Endothelial cell of umbilical vein (primary cell): Measurements from ENCODE around the gene POGLUT3. TPM values are rescaled to one million over a fixed set of nuclear protein-coding genes. Genes with fewer than 3 reads are reported as not detected.

Source experiments
- BruUV-seq: library from RNA; stranded (reverse); fragments of 400-500 nt; replicated peaks from 2 replicates; lab custom pipeline; 2021; lab: Mats Ljungman, UMichigan
- CTCF ChIA-PET: fragments of 300-600, 350-600 bp; sonication (Branson Sonifier 250); formaldehyde crosslinking; loops from one replicate; lab custom pipeline; 2021; ENCODE audit warnings: antibody characterized with exemption, inconsistent platforms; lab: Charles Lee
- POLR2A ChIA-PET: fragments of 300-600, 350-600 bp; sonication (Branson Sonifier 250); formaldehyde crosslinking; loops from one replicate; lab custom pipeline; 2021; ENCODE audit warnings: antibody characterized with exemption, inconsistent platforms; lab: Charles Lee
- DNase-seq: peaks from one replicate; pipeline ENCODE4 v3.0.0-alpha.2; 2011; ENCODE audit warnings: low read depth, low spot score
- FAIRE-seq: peaks from 2 replicates; lab custom pipeline; 2011; peaks lifted over from hg19 to GRCh38; lab: Jason Lieb, UNC
- H2AFZ ChIP-seq: 2 replicates; pipeline ENCODE4 v1.6.0; 2012; ENCODE audit warnings: low read depth, low read length, control low read depth, inconsistent platforms
- H3K27ac ChIP-seq: 2 replicates; pipeline ENCODE4 v1.5.1; 2011; ENCODE audit warnings: low read depth, mild to moderate bottlenecking, control low read depth, low read length, moderate library complexity; ENCODE audit not compliant: insufficient read depth
- H3K27me3 ChIP-seq, 2 experiments: 2 replicates each; pipeline versions ENCODE4 v1.6.0 to v1.6.1; 2011; ENCODE audit warnings: low read length in 2 of 2, mixed read lengths in 1 of 2; ENCODE audit not compliant: control insufficient read depth in 2 of 2, insufficient read depth in 2 of 2
- H3K36me3 ChIP-seq, 2 experiments: 2 replicates in 1 of 2; 3 replicates in 1 of 2; pipeline ENCODE4 v1.5.1; 2011; ENCODE audit warnings: low read length in 2 of 2, mild to moderate bottlenecking in 1 of 2, moderate library complexity in 1 of 2; ENCODE audit not compliant: control insufficient read depth in 2 of 2, insufficient read depth in 2 of 2; ENCODE audit errors: extremely low read depth in 1 of 2
- H3K4me1 ChIP-seq: 3 replicates; pipeline ENCODE4 v1.5.1; 2011; ENCODE audit warnings: mild to moderate bottlenecking, low read length; ENCODE audit not compliant: control insufficient read depth, insufficient read depth; ENCODE audit errors: extremely low read depth
- H3K4me2 ChIP-seq: 2 replicates; pipeline ENCODE4 v1.6.1; 2011; ENCODE audit warnings: low read length, control low read depth, mixed read lengths; ENCODE audit not compliant: insufficient read depth
- H3K4me3 ChIP-seq, 3 experiments: fragments of 200-600 bp in 1 of 3; sonication (generic), shearing (Covaris generic) in 1 of 3; replicated peaks in 1 of 3; 2 replicates each; pipeline ENCODE4 v1.5.1; 2011 to 2016; ENCODE audit warnings: control low read depth in 3 of 3, low read length in 3 of 3, mild to moderate bottlenecking in 2 of 3, inconsistent platforms in 1 of 3, low read depth in 1 of 3, moderate library complexity in 1 of 3; ENCODE audit not compliant: insufficient read depth in 1 of 3
- H3K79me2 ChIP-seq: 2 replicates; pipeline ENCODE4 v1.6.0; 2012; ENCODE audit warnings: low read length, inconsistent platforms; ENCODE audit not compliant: control insufficient read depth, insufficient read depth
- H3K9ac ChIP-seq: replicated peaks from 2 replicates; pipeline ENCODE3; 2011; ENCODE audit warnings: low read length, control low read depth; ENCODE audit not compliant: insufficient read depth; ENCODE audit errors: extremely low read depth
- H3K9me1 ChIP-seq: replicated peaks from 3 replicates; pipeline ENCODE4 v1.6.0; 2011; ENCODE audit warnings: mild to moderate bottlenecking, low read length; ENCODE audit not compliant: control insufficient read depth, insufficient read depth; ENCODE audit errors: extremely low read depth
- H3K9me3 ChIP-seq: replicated peaks from 2 replicates; pipeline ENCODE4 v1.5.1; 2012; ENCODE audit warnings: low read length, inconsistent platforms; ENCODE audit not compliant: control insufficient read depth, insufficient read depth
- H4K20me1 ChIP-seq: replicated peaks from 2 replicates; pipeline ENCODE3; 2011; ENCODE audit warnings: mild to moderate bottlenecking, low read length; ENCODE audit not compliant: control insufficient read depth, insufficient read depth; ENCODE audit errors: extremely low read depth
- EZH2 ChIP-seq: IDR thresholded peaks from 2 replicates; pipeline ENCODE4 v1.6.1; 2012; ENCODE audit warnings: borderline replicate concordance, low read depth, mild to moderate bottlenecking, moderate library complexity, low read length, inconsistent platforms; ENCODE audit not compliant: severe bottlenecking
- FOS ChIP-seq: IDR thresholded peaks from 2 replicates; pipeline ENCODE4 v1.6.1; 2011; ENCODE audit warnings: mild to moderate bottlenecking, low read length, moderate library complexity, borderline replicate concordance; ENCODE audit not compliant: insufficient read depth
- GATA2 ChIP-seq: IDR thresholded peaks from 2 replicates; pipeline ENCODE4 v1.7.0; 2011; ENCODE audit warnings: low read depth, mild to moderate bottlenecking, moderate library complexity, mixed read lengths, low read length; ENCODE audit not compliant: insufficient read length, insufficient read depth
- JUN ChIP-seq: IDR thresholded peaks from 2 replicates; pipeline ENCODE4 v1.6.1; 2011; ENCODE audit warnings: borderline replicate concordance, low read depth; ENCODE audit not compliant: insufficient read length, insufficient read depth
- MYC ChIP-seq: IDR thresholded peaks from one replicate; pipeline ENCODE4 v1.6.1; 2011; ENCODE audit warnings: mild to moderate bottlenecking, low read depth, low read length
- POLR2A ChIP-seq: IDR thresholded peaks from 2 replicates; pipeline ENCODE4 v1.6.1; 2012; ENCODE audit warnings: low read depth, mild to moderate bottlenecking, control low read depth, low read length
- POLR2AphosphoS5 ChIP-seq: IDR thresholded peaks from 2 replicates; pipeline ENCODE4 v1.6.1; 2012; ENCODE audit warnings: low read depth, mild to moderate bottlenecking, control low read depth, low read length, moderate library complexity; ENCODE audit not compliant: insufficient read depth
- dilution Hi-C: fragments of 300-500 bp; cut with MboI; formaldehyde crosslinking; loops from one replicate; pipeline ENCODE4 v1.15.0; 2019; ENCODE audit warnings: low sequenced_read_pairs; ENCODE audit not compliant: extremely low pct_ligation_motif_present
- intact Hi-C: fragments of 100-400 bp; cut with micrococcal nuclease; formaldehyde crosslinking; loops from one replicate; pipeline ENCODE4 v1.10.0; 2022
- polyA plus RNA-seq, 4 experiments: library from polyadenylated mRNA; depleted of rRNA in 3 of 4; stranded (reverse) in 3 of 4; unstranded in 1 of 4; fragments of >200 nt; gene quantifications; 2 replicates each; pipeline versions ENCODE4 v1.2.1 to v1.2.3, GENCODE V29; 2011 to 2012; ENCODE audit warnings: missing spikeins in 1 of 4
- total RNA-seq: library from RNA; stranded (reverse); gene quantifications from 2 replicates; pipeline ENCODE4 v1.2.3, GENCODE V29; 2021
- TF ChIP-seq, protein P1 (sequence below), 2 donors: IDR thresholded peaks; 1 replicate in 1 of 2; 2 replicates in 1 of 2; pipeline ENCODE4 v1.5.1; 2011; ENCODE audit warnings: low read length in 2 of 2, mild to moderate bottlenecking in 2 of 2, moderate library complexity in 2 of 2, control low read depth in 1 of 2, inconsistent platforms in 1 of 2, low read depth in 1 of 2; ENCODE audit not compliant: insufficient read depth in 1 of 2; ENCODE audit errors: extremely low read depth in 1 of 2
- TF ChIP-seq, protein P2 (sequence below): IDR thresholded peaks from 2 replicates; pipeline ENCODE4 v1.6.1; 2011; ENCODE audit not compliant: insufficient read depth, insufficient read length

Gene POGLUT3
- total and polyA plus RNA-seq, 2 donors (not counting 3 experiments of a cell fraction or from before 2014, with no cell fraction given) = 14.3 to 46.4 TPM

DNA sequence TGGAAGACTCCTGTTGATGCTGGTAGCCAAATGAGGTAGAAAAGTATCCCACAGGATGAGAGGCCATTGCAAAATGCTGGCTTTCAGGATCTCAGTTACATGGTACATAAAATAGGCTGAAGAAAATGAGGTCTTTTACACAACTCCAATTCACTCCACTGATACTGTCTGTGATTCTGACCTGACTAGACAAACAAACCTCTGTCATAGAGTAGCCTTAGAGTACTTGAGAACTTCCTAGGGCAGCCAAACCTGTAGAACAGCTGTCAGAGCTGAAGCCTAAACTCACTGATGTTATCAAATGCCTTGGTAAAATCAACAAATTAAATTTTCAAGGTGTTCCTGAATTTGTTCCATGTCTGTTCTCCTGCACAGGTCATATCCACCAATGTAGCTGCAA is 26.2 kb upstream of the POGLUT3 start:
- TF ChIP-seq, protein P1, sequence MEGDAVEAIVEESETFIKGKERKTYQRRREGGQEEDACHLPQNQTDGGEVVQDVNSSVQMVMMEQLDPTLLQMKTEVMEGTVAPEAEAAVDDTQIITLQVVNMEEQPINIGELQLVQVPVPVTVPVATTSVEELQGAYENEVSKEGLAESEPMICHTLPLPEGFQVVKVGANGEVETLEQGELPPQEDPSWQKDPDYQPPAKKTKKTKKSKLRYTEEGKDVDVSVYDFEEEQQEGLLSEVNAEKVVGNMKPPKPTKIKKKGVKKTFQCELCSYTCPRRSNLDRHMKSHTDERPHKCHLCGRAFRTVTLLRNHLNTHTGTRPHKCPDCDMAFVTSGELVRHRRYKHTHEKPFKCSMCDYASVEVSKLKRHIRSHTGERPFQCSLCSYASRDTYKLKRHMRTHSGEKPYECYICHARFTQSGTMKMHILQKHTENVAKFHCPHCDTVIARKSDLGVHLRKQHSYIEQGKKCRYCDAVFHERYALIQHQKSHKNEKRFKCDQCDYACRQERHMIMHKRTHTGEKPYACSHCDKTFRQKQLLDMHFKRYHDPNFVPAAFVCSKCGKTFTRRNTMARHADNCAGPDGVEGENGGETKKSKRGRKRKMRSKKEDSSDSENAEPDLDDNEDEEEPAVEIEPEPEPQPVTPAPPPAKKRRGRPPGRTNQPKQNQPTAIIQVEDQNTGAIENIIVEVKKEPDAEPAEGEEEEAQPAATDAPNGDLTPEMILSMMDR (IDR thresholded peaks at IDR 0.05; ENCODE audit: extremely low read depth in 1 of 2, insufficient read depth in 1 of 2, low read depth in 1 of 2, low read length in 2 of 2) = no peak
- TF ChIP-seq, protein P2, sequence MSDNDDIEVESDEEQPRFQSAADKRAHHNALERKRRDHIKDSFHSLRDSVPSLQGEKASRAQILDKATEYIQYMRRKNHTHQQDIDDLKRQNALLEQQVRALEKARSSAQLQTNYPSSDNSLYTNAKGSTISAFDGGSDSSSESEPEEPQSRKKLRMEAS = no peak
- no peak for TF ChIP-seq MYC
- no peak for TF ChIP-seq POLR2AphosphoS5
- TF ChIP-seq EZH2 = no peak
- TF ChIP-seq GATA2 = no peak
- TF ChIP-seq POLR2A = no peak
- no peak for TF ChIP-seq JUN
- TF ChIP-seq FOS = no peak
- Histone ChIP-seq H3K27ac (no peak overlapping the region), H3K9me1 (no peaks in the 10 kb centered on the region), H3K79me2 (no peaks in the 10 kb centered on the region), H3K36me3 (no peaks in the 10 kb centered on the region), H4K20me1 (no peaks in the 10 kb centered on the region), H3K9ac (no peak overlapping the region), H3K4me1 (no peaks in the 10 kb centered on the region), H3K9me3 (no peaks in the 10 kb centered on the region), H3K4me2 (no peak overlapping the region), H3K4me3 (no peak overlapping the region), H2AFZ (no peak overlapping the region), H3K27me3 (no peaks in the 10 kb centered on the region)
- ChIA-PET POLR2A (no interaction called here), CTCF (no interaction called here)
- dilution Hi-C loops = no loop called here
- FAIRE-seq (no peak), DNase-seq (no peak)
- intact Hi-C loops = no loop called here
- BruUV-seq = no TSS peak
